ENCODE data around the gene COL21A1.

- TF ChIP-seq CTCF (conservative IDR thresholded peaks at IDR 0.05; ENCODE audit: low read length) = no peak
- no peak for TF ChIP-seq EZH2phosphoT487 (IDR thresholded peaks at IDR 0.05; ENCODE audit: borderline replicate concordance, low read depth, low read length)
These were observed 30.8 kb upstream of the COL21A1 start for GRCh38 chr6:56278171-56278591.
